ENCODE results near the gene GJC1.
"Not testable (repeated sequence)": the region's sequence is repeated elsewhere in the genome, so short reads cannot be mapped to it uniquely, and the experiment has no call there.

GJC1 gene

DNA sequence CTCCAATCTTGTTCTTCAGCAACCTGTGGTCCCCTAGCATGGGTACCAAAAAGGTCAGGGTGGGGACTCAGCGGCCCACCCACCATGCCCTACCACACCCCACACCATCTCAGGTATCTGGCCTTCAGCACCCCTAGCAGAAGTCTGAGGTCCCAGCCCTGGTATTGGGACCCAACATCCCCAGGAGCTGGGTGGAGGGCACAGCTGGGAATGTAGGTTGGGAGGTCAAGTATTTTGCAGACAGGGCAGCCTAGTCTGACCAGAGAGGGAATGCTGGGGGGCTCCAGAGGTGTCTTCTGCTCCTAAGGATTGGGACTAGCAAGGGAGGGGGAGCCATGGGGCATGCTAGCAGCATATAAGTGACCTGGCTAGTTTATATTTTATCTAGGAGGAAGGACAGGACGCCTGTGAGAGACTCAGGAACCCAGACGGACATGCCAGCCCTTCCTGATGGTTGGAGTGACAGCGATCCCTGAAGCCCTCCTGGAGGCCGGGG is 72.1 kb downstream of the GJC1 start:
- DNase-seq: no peak

DNA sequence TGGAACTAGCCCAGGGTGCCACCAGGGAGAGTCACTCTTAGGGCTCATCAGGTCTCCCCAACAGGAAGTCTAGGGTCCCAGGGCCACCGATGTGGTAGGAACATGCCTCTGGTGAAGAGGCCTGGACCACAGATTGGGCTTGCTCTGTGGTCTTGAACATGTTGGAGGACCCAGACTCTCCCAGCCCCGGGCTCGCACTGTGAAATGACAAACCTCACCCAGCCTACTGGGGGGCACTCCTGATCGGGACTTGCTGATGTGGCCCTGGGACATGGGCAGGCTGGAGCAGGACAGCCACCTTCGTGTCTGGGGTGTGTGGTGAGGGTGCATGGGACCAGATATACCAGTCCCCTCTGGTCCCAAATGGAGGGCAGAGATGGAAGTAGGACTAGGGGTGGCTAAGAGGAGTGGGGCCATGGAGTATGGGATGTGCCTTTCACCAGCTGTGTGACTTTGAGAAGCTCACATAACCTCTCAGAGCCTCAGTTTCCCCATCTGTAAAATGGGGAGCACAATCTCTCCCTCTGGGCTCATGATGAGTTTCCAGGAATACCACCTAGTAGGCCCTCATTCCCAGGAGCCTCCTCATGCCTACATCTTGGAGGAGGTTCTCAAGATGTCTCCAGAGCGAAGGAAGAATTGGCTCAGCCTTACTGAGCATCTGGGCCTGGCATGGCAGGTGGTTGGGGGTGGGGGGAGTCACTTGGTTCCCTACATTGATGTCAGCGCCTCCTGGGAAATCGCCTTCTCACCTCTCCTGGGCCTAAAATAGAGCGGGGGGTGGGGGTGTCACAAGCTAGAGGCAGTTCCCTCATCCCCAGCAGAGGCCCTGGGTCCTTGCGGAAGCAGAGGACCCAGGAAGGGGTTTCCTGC is 72.8 kb downstream of the GJC1 start:
- DNase-seq: no peak

DNA sequence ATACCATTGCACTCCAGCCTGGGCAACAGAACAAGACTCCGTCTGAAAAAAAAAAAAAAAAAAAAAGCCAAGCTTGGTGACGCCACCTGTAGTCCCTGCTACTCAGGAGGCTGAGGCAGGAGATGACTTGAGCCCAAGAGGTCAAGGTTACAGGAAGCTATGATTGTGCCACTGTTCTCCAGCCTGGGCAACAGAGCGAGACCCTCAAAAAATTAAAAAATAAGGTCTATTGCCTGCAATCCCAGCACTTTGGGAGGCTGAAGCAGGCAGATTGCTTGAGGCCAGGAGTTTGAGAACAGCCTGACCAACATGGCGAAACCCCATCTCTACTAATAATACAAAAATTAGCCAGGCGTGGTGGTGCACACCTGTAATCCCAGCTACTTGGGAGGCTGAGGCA is 74.9 kb downstream of the GJC1 start:
- DNase-seq: not testable (repeated sequence)

DNA sequence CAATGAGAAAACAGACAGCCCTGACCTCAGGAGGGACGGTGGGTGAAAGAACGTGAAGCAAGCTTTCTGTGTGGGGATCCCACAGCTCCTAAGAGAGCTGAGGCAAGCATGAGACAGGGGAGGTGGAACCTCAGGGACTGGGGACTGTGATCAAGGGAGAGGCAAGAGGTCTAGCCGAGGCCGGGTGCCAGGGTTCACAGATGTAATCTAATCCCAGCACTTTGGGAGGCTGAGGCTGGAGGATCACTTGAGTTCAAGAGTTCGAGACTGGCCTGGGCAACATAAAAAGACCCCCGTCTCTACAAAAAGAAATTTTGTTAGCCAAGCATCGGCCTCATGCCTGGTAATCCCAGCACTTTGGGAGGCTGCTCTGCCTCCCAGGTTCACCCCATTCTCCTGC is 75.8 kb downstream of the GJC1 start:
- DNase-seq: no peak

DNA sequence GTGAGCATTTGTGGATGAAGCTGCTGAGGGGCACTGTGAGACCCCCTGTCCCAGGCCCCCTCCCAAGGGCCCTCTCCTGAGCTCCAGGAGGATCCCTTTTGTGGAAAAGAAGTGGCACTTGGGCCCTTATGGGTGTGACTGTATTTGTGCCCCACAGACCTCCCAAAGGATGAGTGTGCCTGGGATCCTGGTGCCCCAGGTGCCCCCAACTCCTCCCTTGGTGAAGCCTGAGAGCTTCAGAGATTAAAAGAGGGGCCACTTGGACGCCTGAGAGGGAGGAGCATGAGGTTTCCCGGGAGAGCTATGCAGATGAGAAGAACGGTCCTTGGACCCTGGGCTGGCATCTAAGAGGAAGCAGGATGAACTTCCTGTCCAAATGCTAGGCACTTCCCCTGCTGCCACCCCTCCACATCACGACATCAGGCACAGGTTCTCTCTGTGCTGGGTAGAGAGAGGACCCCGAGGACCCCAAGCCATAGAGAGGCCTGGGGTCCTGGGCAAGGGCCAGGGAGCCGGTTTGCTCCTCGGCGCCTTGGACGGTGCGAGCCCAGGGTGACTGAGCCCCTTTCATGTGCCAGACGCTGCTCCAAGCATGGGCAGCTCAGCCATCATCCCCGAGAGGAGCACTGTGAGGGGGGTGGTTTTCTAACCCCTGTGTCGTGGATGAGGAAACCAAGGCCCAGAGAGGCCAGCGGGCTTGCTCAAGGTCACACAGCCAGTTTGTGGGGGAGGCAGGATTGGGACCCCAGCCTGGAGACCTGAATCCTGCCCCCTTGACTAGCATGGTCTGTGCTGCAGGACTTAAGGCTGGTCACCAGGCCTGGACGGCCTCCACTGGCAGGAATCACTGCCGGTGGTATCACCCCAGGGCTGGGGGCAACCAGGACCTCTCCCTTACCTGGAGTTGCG is 76.9 kb downstream of the GJC1 start:
- no peak for DNase-seq

DNA sequence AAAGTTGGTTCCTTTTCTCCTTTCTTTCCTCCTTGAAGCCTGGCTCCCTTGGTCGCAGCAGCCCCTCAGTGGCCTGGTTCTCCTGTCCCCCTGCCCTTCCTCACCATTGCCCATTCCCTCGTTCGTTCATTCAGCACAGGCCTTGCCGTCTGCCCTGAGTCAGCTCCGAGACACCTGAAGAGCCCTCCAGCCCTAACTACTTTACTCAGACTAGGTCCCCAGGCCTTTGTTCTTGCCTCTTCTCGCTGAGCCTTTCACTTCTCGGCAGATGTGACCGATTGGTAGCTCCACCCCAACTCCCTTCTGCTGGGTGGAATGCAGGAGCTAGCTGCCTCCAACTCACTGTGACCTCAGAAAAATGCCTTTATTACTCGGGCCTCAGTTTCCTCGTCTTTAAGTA is 78.3 kb downstream of the GJC1 start:
- peak; percentile 53 for DNase-seq

DNA sequence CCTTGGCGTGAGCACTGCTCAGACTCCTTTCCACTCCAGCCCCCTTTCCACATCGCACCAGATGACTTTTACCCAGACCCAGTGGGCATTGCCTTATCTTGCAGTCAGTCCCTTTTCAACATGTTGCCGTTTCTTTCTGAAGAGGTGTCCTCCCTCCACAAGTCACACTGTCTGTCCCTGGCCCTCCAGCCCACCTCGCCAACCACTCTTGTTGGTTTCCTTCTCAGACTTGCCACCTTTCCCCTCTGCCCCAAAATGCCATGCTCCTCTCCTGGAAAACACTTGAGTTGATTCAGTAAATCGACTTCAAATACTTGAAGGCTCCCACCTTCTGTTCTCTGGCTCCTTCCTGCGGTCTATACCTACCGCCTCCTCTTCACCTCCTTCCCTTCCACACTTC is 78.8 kb downstream of the GJC1 start:
- DNase-seq: no peak

DNA sequence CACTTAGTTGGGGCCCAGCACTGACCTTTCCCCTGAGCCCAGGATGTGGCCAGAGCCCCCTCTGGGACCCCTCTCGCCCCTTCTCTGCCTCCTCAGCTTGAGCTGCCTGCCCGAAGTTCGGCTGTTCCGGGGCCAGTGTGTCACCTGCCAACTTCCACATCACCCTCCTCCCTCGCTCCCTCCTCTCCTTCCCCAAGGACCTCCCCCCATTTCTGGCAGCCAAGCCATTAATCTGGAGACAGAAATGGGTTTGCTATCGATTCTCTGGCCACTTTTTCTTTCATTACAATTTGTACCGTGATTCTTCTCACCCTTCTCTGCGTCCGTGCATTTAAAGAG is 80.1 kb downstream of the GJC1 start:
- no peak for DNase-seq

DNA sequence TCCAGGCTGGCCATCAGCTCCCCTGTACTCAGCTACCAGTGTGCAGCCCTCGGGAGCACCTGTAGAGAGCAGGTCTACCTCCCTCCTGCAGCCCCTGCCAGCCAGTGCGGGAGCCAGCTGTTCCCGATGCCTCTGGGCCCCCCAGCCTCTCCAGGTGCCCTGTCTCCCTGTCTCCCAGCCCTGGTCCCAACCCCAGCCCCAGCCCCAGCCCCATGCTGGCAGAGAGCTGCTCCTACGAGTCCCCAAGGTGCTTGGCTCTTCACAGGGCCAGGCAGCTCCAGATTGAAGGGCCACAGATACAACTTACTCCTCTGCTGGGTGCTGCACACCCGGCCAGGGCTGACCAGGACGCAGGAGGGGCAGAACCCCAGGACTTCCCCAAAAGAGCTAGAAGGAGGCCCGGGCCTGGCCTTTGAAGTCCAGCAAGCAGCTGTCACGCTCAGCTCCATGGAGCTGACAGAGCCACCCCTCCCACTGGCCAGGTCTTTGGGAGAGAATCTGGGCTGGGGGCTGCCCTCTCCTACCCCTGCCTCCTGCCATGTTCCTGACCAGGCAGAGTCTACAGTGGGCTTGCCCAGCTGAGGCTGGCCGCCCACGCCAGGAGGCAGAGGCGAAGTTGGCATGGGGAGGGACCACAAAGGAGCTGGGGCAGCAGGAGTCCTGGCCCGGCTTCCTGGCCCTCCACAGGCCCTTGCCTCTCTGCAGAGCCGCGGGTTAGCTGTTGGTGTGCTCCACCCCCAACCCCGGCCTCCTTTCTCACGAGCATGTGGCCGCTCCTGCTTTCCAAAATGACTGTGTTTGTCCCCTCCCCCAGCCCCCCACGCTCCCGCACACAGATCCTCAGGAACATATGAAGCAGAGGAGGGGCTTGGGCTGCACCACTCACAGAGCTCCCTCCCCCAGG is 80.8 kb downstream of the GJC1 start:
- DNase-seq: no peak

Data from DMS79 treated with DMSO at 0.1 percent for 48 hours (cell line).